Measurements from ENCODE around the gene CCDC192. TPM values are rescaled to one million over a fixed set of nuclear protein-coding genes. Genes with fewer than 3 reads are reported as not detected.

Gene CCDC192
- total and polyA plus RNA-seq, 10 of the 15 experiments (the other 5 are each of a cell fraction or from before 2014, with no cell fraction given) = 0.20 to 0.79 (median 0.32) TPM; not detected in 4

- H3K27me3 ChIP-seq (replicated peaks in 1 of 2; ENCODE audit: control insufficient read depth in 2 of 2, insufficient read depth in 2 of 2, low read length in 1 of 2) = no peaks in the 10 kb centered on the region
- BruUV-seq (replicated peaks) = no TSS peak
These were observed 7.8 kb upstream of the CCDC192 start for GRCh38 chr5:127695346-127695745.

More at GRCh38 chr5:127695346-127695745, 7.8 kb upstream of the CCDC192 start:
- no peaks in the 10 kb centered on the region for H4K20me1 ChIP-seq (ENCODE audit: control insufficient read depth, insufficient read depth)
- intact Hi-C loops (cut with micrococcal nuclease; ENCODE audit: unreplicated experiment) (no loop called here), in situ Hi-C loops (cut with MboI) (no loop called here)
- H3K4me3 ChIP-seq = no peak overlapping the region
- SMC1A ChIA-PET (ENCODE audit: uncharacterized antibody, unreplicated experiment) = no interaction called here
- RAD21 ChIA-PET (ENCODE audit: unreplicated experiment) = no interaction called here
- no peak for DNase-seq (ENCODE audit: low read depth, low spot score)
- CTCF ChIA-PET = no interaction called here
- FAIRE-seq = no peak
- TF ChIP-seq, protein P1, sequence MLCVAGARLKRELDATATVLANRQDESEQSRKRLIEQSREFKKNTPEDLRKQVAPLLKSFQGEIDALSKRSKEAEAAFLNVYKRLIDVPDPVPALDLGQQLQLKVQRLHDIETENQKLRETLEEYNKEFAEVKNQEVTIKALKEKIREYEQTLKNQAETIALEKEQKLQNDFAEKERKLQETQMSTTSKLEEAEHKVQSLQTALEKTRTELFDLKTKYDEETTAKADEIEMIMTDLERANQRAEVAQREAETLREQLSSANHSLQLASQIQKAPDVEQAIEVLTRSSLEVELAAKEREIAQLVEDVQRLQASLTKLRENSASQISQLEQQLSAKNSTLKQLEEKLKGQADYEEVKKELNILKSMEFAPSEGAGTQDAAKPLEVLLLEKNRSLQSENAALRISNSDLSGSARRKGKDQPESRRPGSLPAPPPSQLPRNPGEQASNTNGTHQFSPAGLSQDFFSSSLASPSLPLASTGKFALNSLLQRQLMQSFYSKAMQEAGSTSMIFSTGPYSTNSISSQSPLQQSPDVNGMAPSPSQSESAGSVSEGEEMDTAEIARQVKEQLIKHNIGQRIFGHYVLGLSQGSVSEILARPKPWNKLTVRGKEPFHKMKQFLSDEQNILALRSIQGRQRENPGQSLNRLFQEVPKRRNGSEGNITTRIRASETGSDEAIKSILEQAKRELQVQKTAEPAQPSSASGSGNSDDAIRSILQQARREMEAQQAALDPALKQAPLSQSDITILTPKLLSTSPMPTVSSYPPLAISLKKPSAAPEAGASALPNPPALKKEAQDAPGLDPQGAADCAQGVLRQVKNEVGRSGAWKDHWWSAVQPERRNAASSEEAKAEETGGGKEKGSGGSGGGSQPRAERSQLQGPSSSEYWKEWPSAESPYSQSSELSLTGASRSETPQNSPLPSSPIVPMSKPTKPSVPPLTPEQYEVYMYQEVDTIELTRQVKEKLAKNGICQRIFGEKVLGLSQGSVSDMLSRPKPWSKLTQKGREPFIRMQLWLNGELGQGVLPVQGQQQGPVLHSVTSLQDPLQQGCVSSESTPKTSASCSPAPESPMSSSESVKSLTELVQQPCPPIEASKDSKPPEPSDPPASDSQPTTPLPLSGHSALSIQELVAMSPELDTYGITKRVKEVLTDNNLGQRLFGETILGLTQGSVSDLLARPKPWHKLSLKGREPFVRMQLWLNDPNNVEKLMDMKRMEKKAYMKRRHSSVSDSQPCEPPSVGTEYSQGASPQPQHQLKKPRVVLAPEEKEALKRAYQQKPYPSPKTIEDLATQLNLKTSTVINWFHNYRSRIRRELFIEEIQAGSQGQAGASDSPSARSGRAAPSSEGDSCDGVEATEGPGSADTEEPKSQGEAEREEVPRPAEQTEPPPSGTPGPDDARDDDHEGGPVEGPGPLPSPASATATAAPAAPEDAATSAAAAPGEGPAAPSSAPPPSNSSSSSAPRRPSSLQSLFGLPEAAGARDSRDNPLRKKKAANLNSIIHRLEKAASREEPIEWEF (IDR thresholded peaks at IDR 0.05; ENCODE audit: insufficient replicate concordance, low read depth, low read length) = no peak
- TF ChIP-seq ESRRA (IDR thresholded peaks at IDR 0.05; ENCODE audit: low read length) = no peak
- no peak for TF ChIP-seq KAT2A (conservative IDR thresholded peaks at IDR 0.05; ENCODE audit: control insufficient read depth, low read depth, low read length)
- no peak for TF ChIP-seq CHD4 (IDR thresholded peaks at IDR 0.05)
- TF ChIP-seq RELB (IDR thresholded peaks at IDR 0.05; ENCODE audit: low read depth) = no peak
- TF ChIP-seq ZNF217 (IDR thresholded peaks at IDR 0.05) = no peak
- TF ChIP-seq EED (IDR thresholded peaks at IDR 0.05; ENCODE audit: low read depth) = no peak
- no peak for TF ChIP-seq SIX5 (IDR thresholded peaks at IDR 0.05; ENCODE audit: low read depth, low read length, severe bottlenecking)
- TF ChIP-seq NFXL1 (IDR thresholded peaks at IDR 0.05; ENCODE audit: borderline replicate concordance) = no peak
- TF ChIP-seq IKZF1 (conservative IDR thresholded peaks at IDR 0.05) = no peak
- no peak for TF ChIP-seq IKZF2 (IDR thresholded peaks at IDR 0.05)
- no peak for TF ChIP-seq STAT3 (IDR thresholded peaks at IDR 0.05; ENCODE audit: low read depth, low read length)
- TF ChIP-seq RBBP5 (conservative IDR thresholded peaks at IDR 0.05) = no peak
- H3K36me3 ChIP-seq (ENCODE audit: control insufficient read depth in 2 of 2, insufficient read depth in 2 of 2, low read length in 1 of 2) = no peaks in the 10 kb centered on the region
- no peak overlapping the region for H3K27ac ChIP-seq (ENCODE audit: control insufficient read depth, insufficient read depth)
- H3K4me1 ChIP-seq (ENCODE audit: control insufficient read depth, insufficient read depth, low read length) = no peaks in the 10 kb centered on the region
- no peaks in the 10 kb centered on the region for H3K79me2 ChIP-seq (ENCODE audit: control insufficient read depth, insufficient read depth, low read length)
- H3K4me2 ChIP-seq (ENCODE audit: control insufficient read depth, insufficient read depth) = no peak overlapping the region
- H3K9ac ChIP-seq (ENCODE audit: control insufficient read depth, insufficient read depth, low read length) = no peak overlapping the region
- POLR2A ChIA-PET = no interaction called here
- no peaks in the 10 kb centered on the region for H3K9me3 ChIP-seq (replicated peaks; ENCODE audit: control insufficient read depth, insufficient read depth, low read length)
- no peak overlapping the region for H2AFZ ChIP-seq (ENCODE audit: control insufficient read depth, low read depth, low read length)
- no peak for ATAC-seq

Measured in GM12878 (cell line).